GM21619 (cell line): ENCODE results near the gene SNX20.

Experiments used
- ATAC-seq: cut with Tn5 transposase; IDR thresholded peaks from one replicate; pipeline ENCODE4 v1.9.1; 2021; ENCODE audit not compliant: unreplicated experiment

Gene SNX20

DNA sequence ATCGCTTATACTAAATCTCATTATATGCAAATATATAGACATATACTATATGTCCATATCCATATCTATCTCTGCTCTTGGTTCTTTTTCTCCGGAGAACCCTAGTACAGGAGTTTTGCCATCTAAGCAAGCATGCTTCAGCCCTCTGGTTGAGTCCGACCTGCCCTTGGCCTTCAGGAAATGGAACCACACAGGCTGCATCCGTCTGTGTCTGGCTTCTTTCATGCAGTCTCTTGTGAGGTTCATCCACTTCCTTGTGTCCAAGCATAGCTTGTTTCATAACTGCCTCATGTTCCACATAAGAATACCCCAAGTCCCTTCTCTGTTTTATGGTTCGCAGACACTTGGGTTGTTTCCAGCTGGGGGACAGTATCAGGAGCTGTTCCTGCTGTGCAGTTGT lies 16.8 kb downstream of the SNX20 start:
- ATAC-seq = no peak

DNA sequence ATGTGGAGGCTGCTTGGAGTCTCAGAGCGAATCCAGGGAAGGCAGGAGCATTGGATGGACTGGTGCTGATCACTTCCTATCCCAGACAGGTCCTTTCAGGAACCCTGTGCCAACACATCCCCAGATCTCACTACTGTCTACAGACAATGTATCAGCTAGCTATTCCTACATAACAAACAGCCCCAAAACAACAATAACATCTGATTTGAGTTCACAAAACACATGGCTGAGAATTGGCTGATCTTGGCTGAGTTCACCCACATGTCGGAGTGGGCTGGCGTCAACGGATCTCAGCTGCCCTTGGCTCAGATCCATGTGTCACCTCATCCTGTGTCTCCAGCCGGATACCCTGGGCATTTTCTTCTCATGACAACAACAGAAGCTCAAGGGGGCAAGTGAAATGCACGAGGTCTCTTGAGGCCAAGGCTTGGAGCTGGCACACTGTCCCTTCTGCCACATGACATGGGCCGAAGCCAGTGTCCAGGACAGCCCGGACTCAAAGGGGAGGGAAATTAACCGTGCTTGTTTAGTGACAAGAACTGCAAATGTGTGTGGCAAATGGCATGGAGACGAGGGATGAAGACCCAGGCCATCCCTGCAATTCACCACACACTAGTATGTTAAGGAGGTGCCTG lies 18.7 kb downstream of the SNX20 start:
- ATAC-seq = no peak

DNA sequence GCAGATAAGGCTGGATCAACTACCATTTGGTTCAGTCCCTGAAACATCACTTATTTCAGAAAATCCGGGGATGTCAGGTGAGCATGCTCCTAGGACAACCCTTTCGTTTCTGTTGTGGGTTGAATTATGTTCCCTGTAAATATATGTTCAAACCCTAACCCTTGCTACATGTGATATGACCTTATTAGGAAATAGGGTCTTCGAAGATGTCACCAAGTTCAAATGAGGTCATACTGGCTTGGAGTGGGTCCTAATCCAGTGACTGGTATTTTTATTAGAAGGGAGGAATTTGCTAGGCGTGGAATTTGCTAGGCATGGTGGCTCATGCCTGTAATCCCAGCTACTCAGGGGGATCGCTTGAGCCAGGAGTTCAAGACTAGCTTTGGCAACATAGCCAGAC lies 21.3 kb downstream of the SNX20 start:
- no peak for ATAC-seq

DNA sequence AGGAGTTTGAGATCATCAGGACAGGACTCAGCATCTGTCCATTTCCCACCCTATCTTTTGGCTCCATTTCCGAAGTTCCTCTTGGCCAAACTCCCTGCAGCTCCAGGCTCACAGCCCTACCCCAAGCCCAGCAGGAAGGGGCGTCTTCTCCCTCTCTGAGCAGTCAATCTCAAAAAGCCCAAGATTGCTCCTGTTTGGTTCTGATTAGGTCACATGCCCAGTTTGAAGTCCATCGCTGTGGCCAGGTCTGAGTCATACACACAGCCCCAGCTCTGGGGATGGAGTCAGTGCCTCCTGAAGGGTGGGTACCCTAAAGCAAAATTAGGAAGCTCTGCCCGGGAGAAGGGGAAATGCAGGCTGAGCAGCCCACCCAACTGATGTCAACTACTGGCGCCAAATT lies 23.9 kb downstream of the SNX20 start:
- no peak for ATAC-seq

DNA sequence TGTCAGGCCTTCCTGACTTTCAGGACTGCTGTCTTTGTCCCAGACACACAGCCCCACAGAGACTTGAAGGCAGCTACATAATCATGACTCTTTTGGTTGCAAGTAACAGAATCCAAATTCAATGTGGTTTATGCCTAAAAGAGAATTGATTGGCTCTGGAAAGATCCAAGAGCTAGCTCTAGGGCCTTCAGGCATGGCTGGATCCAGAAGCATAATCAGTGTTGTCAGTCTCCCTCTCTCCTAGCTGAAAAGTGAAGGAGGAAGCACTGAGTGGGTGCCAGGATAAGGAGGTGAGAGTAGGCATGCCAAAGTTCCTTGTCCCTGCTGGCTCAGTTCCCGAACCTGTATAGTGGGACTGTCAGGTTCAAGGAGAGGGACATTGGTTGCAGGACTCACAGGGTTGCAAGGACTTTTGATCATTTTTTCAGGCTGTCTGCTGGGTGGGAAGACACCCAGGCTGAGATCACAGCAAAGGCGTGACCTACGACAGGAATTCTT lies 25.5 kb downstream of the SNX20 start:
- no peak for ATAC-seq

DNA sequence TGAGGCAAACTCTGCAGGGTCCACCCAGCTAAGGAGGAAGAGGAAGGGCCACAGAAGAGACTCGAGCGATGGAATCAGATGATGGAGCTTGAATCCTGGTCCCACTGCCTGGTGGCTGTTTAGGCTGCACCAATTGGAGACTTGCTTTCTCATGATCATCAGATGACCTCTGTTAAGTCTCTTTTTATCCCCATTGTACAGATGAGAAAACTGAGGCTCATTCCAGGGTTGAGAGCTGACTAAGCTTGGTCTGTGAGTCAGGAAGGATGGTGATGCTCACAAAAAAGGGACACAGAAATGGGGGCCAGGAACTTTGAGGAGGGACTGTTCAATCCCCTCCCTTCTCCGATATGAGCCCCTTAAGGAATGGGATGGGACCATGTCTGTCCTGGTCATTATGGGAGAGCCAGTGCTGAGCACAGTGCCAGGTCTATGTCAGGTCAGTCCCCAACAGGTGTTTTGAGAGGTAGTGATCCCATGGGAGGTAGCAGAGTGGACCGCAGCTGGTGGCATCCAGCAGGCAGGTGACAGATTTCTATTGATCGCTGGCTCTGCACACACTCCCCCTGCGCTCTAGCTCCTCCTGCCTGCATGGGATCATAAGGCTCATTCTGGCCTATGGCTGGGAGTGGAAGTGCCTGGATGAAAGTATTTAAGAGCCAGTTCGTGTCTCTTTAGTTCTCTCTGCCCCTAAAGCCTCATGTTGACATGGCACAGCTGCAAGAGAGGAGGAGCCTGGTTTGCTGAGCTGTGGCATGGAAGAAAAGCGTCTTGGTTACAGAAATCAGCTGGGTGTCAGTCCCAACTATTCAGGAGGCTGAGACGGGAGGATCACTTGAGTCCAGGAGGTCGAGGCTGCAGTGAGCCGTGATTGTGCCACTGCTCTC lies 27.2 kb downstream of the SNX20 start:
- no peak for ATAC-seq

DNA sequence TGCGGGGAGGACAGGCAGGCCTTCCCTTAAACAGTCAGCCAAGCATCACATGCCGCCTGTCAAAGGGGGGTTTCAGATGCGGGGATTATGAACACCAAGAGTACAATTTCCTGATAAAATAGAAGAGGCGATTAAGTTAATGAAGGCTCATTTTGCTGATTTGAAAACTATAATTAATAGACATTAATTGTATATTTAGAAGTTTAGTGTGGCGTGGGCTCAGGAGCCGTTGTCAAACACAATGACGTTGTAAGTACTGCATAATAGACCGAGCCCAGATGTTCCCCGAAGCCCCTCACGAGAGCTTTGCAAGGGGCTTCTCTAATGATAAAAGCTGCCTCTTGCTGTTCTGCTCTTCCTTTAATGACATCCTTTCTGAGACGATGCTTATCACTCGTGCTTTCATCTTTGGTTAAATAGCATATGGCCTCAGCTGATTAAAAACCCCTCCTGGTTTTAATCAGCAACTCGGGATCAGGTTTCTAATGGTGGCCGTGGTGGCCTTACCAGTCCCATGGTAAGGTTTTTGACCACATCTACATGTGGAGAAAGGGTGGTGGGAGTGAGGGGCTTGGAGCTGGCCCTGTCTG lies 28.2 kb downstream of the SNX20 start:
- no peak for ATAC-seq

DNA sequence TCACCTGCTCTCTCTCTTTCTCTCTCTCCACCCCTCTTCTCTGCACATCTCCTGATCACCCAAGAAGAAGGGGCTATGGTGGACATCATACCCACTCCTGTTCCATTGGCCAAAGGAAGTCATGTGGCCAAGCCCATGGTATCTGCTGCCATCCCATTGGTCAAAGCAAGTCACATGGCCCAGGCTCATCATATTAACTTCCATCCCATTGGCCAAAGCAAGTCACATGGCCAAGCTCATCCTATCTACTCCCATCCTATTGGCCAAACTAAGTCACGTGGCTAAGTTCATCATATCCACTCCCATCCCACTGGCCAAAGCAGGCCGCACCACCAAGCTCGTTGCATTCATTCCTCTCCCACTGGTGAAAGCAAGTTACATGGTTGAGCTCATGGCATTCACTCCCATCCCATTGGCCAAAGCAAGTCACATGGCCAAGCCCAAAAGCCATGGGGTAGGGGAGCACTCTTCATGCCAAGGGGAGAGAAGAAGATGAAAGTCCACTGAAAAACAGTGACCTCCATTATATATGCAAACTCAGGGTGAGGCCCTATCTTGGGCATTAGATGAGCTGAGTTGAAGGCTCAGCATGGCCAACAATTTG lies 29.2 kb downstream of the SNX20 start:
- no peak for ATAC-seq

DNA sequence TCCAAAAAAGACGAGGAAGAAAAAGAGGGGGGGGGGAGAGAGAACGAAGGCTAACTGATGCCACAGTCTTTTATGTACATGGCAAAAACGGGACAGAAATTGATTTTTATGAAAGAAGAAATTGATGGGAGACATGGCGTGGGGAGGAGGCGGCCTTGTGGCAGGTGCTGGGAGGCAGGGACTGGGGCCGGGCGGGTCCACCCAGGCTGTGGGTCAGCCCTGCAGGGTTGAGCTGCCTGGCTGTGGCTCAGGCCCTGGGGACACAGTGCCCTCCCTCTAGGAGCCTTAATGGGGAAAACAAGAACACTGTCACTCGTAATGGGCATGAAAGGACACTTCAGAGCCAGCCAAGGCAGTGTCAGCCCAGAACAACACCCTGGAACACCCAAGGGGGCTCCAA lies 34.8 kb downstream of the SNX20 start:
- ATAC-seq = no peak

DNA sequence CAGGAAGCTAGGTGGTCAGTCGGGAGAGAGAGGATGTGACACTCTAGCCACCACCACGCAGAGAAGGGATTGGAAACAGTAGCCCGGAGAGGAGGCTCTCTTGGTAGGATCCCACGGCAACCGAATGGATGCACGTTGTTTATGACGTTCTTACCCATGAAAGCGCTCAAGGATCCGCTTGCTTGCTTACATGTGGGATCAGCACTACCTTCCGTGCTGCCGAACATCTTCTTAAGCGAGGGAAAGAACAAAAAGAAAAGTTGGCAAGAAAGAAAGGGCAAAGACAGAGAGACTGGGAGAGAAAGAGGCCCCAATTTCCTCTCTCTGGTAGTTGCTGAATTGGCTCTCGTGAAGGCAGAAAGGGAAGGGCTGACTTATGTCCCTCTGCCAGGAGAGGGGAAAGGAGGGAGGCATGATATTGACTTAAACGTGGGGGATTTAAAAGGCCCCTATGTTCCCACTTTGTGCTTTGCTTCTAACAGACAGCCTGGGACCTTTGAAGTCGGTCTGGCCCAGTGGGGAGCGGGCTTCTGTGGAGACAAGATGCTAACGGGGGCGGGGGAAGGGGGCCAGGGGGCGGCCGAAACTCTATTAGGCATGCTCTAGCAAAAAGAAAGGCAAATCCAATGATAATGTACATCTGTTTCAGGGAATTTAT lies 35.4 kb downstream of the SNX20 start:
- no peak for ATAC-seq

DNA sequence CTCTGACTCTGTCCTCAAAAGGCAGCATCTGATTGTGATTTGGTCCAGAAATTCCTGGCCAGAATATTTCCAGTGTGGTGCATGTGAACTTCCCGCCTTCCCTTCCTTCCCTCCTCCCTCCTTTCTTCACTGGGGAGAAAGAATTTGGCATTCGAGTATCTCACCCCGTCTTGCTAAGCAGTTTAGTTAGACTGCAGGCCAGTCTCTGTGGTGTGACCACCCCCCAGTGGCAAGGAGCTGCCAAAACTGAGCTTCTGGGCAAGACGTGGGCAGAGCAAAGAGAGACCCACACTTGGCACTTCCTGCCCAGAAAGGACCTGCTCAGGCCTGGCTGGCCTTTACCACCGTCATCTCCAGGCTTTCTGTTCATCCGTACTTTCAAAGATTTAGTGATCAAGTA lies 36.4 kb downstream of the SNX20 start:
- no peak for ATAC-seq

DNA sequence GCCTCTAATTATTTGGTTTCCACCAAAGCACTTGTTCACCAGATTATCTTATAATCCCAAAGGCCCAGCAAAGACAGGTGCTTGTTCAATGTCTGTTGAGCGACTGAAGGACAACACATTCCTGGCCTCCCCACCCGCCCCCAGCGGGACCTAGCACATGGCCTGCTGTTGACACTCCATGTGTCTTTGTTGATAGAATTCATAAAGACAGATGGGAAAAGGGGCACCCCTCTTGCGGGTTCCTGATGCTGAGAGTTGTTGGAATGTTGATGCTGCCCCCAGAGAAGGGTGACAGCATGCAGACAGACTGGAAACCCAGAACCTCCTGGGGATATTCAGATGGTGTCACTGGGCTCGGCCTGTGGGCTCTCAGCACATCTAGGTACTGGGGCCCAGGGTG lies 36.9 kb downstream of the SNX20 start:
- no peak for ATAC-seq

DNA sequence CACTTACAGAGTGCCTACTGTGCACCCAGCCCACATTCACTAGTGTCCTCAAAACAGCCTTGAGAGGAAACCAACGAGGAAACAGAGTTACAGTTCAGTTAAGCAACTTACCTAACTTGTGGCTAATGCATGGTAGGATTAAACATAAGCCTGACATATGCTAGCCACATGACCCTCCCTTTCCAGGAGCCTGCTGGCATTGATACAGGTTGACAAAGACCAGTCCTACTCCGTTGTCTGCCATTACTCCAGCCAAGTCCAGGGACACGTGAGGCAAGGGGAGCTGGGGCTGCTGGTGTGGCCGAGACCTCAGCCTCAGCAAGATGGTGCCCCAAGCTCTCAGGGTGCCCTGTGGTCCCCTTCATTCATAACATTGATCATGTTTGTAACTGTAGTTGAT lies 37.9 kb downstream of the SNX20 start:
- no peak for ATAC-seq

DNA sequence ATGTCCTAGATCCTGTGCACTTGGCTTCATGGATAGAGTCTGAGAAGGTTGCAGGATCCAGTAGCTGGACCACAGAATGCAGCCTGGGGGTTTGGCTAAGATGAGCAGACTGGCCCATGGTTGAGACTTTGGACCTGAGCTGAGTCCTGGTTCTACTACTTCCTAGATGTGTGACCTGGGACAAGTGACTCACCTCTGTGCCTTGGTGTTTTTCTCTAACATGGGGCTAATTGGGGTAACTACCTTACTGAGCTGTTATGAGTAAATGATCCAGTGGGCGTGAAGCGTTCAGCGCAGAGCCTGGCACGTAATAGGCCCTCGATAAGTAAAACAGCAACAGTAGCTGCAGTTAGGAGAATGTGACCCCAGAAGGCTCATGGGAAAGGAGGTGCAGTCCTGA lies 38.8 kb downstream of the SNX20 start:
- ATAC-seq = no peak

DNA sequence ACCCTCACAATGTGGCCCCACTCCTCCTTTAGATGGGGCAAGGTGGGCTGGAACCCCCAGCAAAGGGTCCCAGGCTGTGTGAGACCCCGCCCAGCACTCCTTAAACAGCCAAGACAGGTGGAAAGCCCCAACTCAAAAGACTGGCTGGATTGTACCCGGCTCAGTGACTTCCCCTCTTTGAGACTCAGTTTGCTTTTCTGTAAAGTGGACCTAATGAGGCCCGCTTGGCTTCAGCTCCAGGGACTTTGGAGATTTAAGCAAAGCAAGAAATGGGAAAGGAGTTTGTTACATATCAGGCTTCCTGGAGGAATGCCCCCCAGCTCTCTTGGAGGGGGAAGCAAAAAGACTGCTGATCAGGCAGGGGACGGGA lies 39.3 kb downstream of the SNX20 start:
- ATAC-seq = no peak

DNA sequence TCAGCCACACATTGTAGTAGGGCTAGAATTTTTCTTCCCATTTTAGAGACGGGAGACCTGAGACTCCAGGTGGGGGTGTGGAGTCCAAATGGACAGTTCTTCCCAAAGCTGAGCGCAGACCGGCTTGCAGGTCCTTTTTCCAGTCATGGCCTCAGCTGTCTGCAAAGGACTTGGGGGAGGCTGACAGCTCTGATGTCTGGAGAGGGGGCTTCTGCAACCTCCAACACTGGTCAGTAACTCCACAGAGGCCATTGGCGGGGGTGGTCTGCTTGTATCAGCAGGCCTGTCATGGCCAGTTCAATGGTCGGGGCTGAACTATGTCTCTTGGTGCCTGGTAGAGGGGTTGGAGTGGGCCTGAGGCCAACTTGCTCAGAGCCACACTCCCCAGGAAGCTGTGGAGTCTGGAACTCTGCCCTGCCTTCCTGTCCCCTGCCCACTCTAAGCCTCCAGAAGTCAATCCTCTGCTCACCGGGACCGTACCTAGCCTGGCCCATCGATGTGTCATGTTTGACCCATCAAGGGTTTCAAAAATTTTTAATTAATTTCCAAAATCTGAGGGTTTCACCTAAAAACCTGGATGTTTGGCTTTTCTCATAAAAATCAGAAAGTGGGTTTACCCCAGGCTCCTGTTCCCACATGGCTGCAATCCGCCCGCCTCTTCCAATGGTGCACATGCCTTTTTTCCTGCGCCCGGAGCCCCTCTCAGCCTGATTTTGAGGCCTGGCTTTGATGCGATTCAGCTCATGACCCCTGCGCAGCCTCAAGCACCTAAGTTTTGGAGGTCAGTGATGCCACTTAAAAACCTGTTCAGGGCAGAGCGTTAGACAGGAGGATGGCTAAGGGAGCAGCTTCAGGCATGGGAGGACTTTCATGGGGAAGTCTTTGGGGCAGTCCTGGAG lies 39.9 kb downstream of the SNX20 start:
- ATAC-seq = no peak

DNA sequence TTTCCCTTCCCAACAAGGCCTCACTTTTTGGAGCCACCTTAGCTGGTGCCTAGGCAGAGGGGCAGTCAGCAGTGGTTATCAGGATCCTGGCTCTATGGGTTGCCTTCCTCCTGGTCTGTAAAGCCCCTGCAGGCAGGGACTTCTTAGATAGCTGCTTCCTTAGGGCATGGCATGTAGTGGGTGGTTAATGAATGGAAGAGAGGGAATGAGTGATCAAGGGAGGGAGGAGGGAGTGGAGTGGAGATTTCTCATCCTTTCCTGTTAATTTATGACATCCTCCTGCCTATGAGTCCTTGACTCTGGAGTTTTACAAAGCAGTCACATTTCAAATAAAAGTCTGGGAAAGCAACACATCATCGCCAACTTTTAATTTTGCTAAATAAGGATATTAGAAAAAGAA lies 40.7 kb downstream of the SNX20 start:
- ATAC-seq = no peak

DNA sequence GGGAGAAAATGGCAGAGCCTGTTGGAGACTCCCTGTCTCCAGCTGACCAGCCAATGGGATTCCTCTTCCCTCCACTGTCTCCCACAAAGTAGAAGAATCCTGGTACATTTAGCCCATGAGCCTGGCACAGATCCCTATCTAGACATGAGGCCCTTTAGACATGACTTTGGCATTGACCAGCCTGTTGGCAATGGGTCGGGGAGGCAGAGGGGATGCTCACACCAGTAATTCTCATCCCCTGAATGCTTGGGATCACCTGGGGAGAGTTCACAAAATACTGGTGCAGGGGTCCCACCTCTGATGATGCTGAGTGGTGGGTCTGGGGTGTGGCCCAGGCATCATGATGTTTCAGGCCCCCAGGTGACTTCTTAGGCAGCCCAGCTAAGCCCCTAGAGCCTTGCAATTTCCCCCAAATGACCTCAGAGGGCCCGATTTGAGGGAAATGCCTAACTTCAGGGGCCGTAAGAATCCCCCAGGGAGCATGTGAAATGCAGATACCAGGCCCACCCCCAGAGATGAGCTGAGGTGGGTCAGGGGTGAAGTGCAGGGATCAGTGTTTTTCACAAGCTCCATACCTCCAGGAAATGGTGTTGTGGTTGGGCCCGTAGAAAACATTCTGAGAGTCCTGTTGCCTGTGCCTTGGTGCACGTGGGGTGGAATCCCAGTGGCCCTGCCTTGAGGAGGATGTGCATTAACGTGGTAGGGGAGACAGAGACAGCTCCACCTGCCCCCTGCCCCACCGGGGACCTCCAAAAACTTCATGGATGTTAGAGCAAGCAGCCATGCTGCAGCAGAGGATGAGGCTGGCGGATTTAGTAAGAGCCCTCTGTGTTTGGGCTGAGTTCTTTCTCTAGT lies 42.1 kb downstream of the SNX20 start:
- no peak for ATAC-seq
